Activated naive CD8-positive, alpha-beta T cell treated with anti-CD3 and anti-CD28 coated beads, Interleukin-2, amount 50 U/mL, for 24 hours (primary cell): Measurements from ENCODE around the gene CDIPT.

Experiments used
- ATAC-seq: fragments of 150-1000 bp; cut with Tn5 transposase; one replicate; pipeline ENCODE4 v1.10.0; 2021
- DNase-seq: peaks from one replicate; pipeline ENCODE4 v3.0.0; 2021
- H3K27ac Mint-ChIP-seq: one replicate; pipeline ENCODE4 v1.8.0; 2021; ENCODE audit warnings: mild to moderate bottlenecking, mixed read lengths
- H3K27me3 Mint-ChIP-seq: one replicate; pipeline ENCODE4 v1.8.0; 2021; ENCODE audit warnings: mixed read lengths
- H3K36me3 Mint-ChIP-seq: one replicate; pipeline ENCODE4 v1.8.0; 2021; ENCODE audit warnings: low read depth, mixed read lengths
- H3K4me1 Mint-ChIP-seq: one replicate; pipeline ENCODE4 v1.8.0; 2021; ENCODE audit warnings: mixed read lengths
- H3K4me3 Mint-ChIP-seq: one replicate; pipeline ENCODE4 v1.8.0; 2021; ENCODE audit warnings: mild to moderate bottlenecking, moderate library complexity, mixed read lengths
- H3K9me3 Mint-ChIP-seq: one replicate; pipeline ENCODE4 v1.8.0; 2021; ENCODE audit warnings: mixed read lengths

The CDIPT gene

GRCh38 chr16:29816694-29817441 is 46.2 kb downstream of the CDIPT start:
- peak overlapping the region; percentile 98 for H3K4me3 Mint-ChIP-seq
- ATAC-seq: peak; percentile 47
- peaks cover 24% of the 10 kb centered on the region for H3K36me3 Mint-ChIP-seq
- H3K4me1 Mint-ChIP-seq: peaks cover 64% of the 10 kb centered on the region
- H3K27ac Mint-ChIP-seq: peak overlapping the region; percentile 99
- peak; percentile 72 for DNase-seq
- peaks cover 9% of the 10 kb centered on the region for H3K27me3 Mint-ChIP-seq
- no peaks in the 10 kb centered on the region for H3K9me3 Mint-ChIP-seq

GRCh38 chr16:29815793-29816693 is 47.0 kb downstream of the CDIPT start, which contains the start of gene PAGR1:
PAGR1 (plus strand) TSS chr16:29816152; CDS start chr16:29816526, 374 bp downstream.
- Mint-ChIP-seq H3K9me3 (no peaks in the 10 kb centered on the region), H3K27ac (peak within 1 kb of the TSS; percentile 99), H3K4me3 (peak within 1 kb of the TSS; percentile 98), H3K36me3 (peaks cover 25% of the 10 kb centered on the region), H3K27me3 (peaks cover 9% of the 10 kb centered on the region), H3K4me1 (peaks cover 65% of the 10 kb centered on the region)
- ATAC-seq (peak; percentile 67), DNase-seq (peak; percentile 97)

GRCh38 chr16:29815032-29815721 is 47.8 kb downstream of the CDIPT start:
- Mint-ChIP-seq H3K4me3 (peak overlapping the region; percentile 98), H3K4me1 (peaks cover 67% of the 10 kb centered on the region), H3K9me3 (no peaks in the 10 kb centered on the region), H3K27me3 (peaks cover 9% of the 10 kb centered on the region), H3K36me3 (peaks cover 29% of the 10 kb centered on the region), H3K27ac (peak overlapping the region; percentile 99)
- ATAC-seq (no peak), DNase-seq (peak; percentile 56)

GRCh38 chr16:29814592-29814991 is 48.4 kb downstream of the CDIPT start:
- Mint-ChIP-seq H3K9me3 (no peaks in the 10 kb centered on the region), H3K36me3 (peaks cover 33% of the 10 kb centered on the region), H3K4me3 (peak overlapping the region; percentile 98), H3K27me3 (peaks cover 9% of the 10 kb centered on the region), H3K27ac (peak overlapping the region; percentile 99), H3K4me1 (peaks cover 67% of the 10 kb centered on the region)
- no peak for DNase-seq
- ATAC-seq: no peak

GRCh38 chr16:29813644-29814562 is 49.1 kb downstream of the CDIPT start:
- Mint-ChIP-seq H3K27ac (no peak overlapping the region), H3K27me3 (peaks cover 9% of the 10 kb centered on the region), H3K36me3 (peaks cover 31% of the 10 kb centered on the region), H3K4me3 (no peak overlapping the region), H3K9me3 (no peaks in the 10 kb centered on the region), H3K4me1 (peaks cover 62% of the 10 kb centered on the region)
- DNase-seq (no peak), ATAC-seq (no peak)

- DNase-seq (no peak), ATAC-seq (no peak)
- Mint-ChIP-seq H3K36me3 (peaks cover 31% of the 10 kb centered on the region), H3K27ac (no peak overlapping the region), H3K9me3 (no peaks in the 10 kb centered on the region), H3K4me1 (peaks cover 60% of the 10 kb centered on the region), H3K4me3 (no peak overlapping the region), H3K27me3 (peaks cover 9% of the 10 kb centered on the region)
Measured at GRCh38 chr16:29812754-29813643, 50.0 kb downstream of the CDIPT start.

- Mint-ChIP-seq H3K27me3 (peaks cover 9% of the 10 kb centered on the region), H3K4me1 (peaks cover 60% of the 10 kb centered on the region), H3K36me3 (peaks cover 36% of the 10 kb centered on the region), H3K9me3 (no peaks in the 10 kb centered on the region), H3K4me3 (peak within 1 kb of the TSS; percentile 97), H3K27ac (peak within 1 kb of the TSS; percentile 80)
- peak; percentile 66 for DNase-seq
- ATAC-seq: no peak
Measured at GRCh38 chr16:29811896-29812665, 50.9 kb downstream of the CDIPT start, which contains the start of gene PRRT2. PRRT2 (plus strand) TSS chr16:29812193; CDS start chr16:29813055, 862 bp downstream.

- Mint-ChIP-seq H3K27me3 (peaks cover 9% of the 10 kb centered on the region), H3K36me3 (peaks cover 35% of the 10 kb centered on the region), H3K4me1 (peaks cover 59% of the 10 kb centered on the region), H3K9me3 (no peaks in the 10 kb centered on the region), H3K4me3 (peak overlapping the region; percentile 97), H3K27ac (peak overlapping the region; percentile 80)
- DNase-seq (peak; percentile 88), ATAC-seq (peak; percentile 54)
Measured at GRCh38 chr16:29811170-29811895, 51.7 kb downstream of the CDIPT start.

- Mint-ChIP-seq H3K4me1 (peaks cover 56% of the 10 kb centered on the region), H3K27ac (peak overlapping the region; percentile 80), H3K36me3 (peaks cover 32% of the 10 kb centered on the region), H3K4me3 (peak overlapping the region; percentile 97), H3K27me3 (peaks cover 6% of the 10 kb centered on the region), H3K9me3 (no peaks in the 10 kb centered on the region)
- no peak for ATAC-seq
- no peak for DNase-seq
Measured at GRCh38 chr16:29810699-29811169, 52.3 kb downstream of the CDIPT start.

GRCh38 chr16:29809850-29810698 is 53.0 kb downstream of the CDIPT start:
- Mint-ChIP-seq H3K27ac (peak overlapping the region; percentile 86), H3K4me3 (peak overlapping the region; percentile 97), H3K9me3 (no peaks in the 10 kb centered on the region), H3K4me1 (peaks cover 52% of the 10 kb centered on the region), H3K27me3 (peaks cover 5% of the 10 kb centered on the region), H3K36me3 (peaks cover 34% of the 10 kb centered on the region)
- DNase-seq (peak; percentile 60), ATAC-seq (no peak)
